Activated CD4-positive, alpha-beta T cell treated with anti-CD3 and anti-CD28 coated beads for 1 hour (primary cell): ENCODE data around the gene ELMOD1.
"Not testable (repeated sequence)": the region's sequence is repeated elsewhere in the genome, so short reads cannot be mapped to it uniquely, and the experiment has no call there.

Experiments used
- DNase-seq: peaks from one replicate; pipeline ENCODE4 v3.0.0-alpha.2; 2020

The ELMOD1 gene

GRCh38 chr11:107590460-107591377 is at the start of gene ELMOD1:
Gene ELMOD1, plus strand, starts transcription at chr11:107591147. Its CDS starts 27,043 bp downstream, at chr11:107618190.
- no peak for DNase-seq

- DNase-seq = no peak
These were observed 45.8 kb upstream of the ELMOD1 start for GRCh38 chr11:107545101-107545514.

GRCh38 chr11:107547961-107548360 is 43.0 kb upstream of the ELMOD1 start:
- DNase-seq = no peak

DNA sequence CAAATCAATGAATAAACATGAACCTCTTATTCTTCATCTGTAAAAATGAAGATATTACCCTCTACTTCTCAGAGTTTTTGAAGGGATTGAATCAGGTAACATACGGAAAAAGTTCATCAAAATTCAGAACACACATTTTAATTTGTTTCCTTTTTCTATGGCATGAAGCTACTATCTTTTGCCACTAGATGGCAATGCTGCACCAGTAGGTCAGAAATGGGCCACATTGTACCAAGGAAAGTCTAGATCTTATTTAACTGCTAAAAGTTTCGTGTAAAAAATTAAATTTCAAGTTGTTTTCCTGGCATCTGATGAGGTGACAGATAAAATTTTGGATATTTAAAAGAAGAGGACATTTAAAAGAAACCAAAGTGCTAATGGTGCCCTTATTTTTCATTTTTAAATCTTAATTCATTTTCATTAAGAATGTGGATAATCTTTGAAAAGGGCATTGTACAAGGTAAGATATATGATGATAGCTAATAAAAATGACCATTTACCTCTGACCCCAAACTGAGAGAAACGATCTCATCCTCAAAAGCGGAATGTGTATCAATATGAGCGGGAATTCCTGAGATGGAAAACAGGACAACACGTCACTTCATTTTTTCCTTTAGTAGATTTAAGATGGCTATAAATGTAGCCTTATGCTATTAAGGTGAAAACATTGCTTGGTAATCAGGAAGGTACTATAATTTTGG is 41.5 kb upstream of the ELMOD1 start:
- no peak for DNase-seq

- DNase-seq = no peak
These were observed 41.0 kb upstream of the ELMOD1 start for GRCh38 chr11:107549954-107550285.

- no peak for DNase-seq
These were observed 40.6 kb upstream of the ELMOD1 start for GRCh38 chr11:107550304-107550703.

DNA sequence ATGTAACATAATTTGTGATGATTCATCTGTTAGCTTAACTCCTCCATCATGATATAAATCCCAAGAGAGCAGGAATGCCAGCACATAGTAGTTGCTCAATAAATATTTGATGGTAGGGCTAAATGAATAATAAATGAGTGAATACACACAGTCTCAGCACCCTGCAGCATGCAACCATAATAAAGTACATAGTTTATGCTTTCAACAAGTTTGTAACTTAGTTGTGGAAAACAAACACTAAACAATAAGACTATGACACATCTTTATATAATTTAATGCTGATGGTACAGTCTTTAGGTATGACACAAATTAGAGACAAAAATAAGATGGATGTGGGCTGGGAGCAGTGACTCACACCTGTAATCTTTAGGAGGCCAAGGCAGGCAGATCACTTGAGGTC is 29.3 kb upstream of the ELMOD1 start:
- no peak for DNase-seq

- DNase-seq = no peak
These were observed 28.2 kb upstream of the ELMOD1 start for GRCh38 chr11:107562647-107563208.

- no peak for DNase-seq
These were observed 27.2 kb upstream of the ELMOD1 start for GRCh38 chr11:107563702-107564101.

GRCh38 chr11:107564877-107565218 is 26.1 kb upstream of the ELMOD1 start:
- DNase-seq = no peak

GRCh38 chr11:107565219-107565937 is 25.6 kb upstream of the ELMOD1 start, which contains the start of gene ALKBH8:
Gene ALKBH8, minus strand, starts transcription at chr11:107565735. Its CDS starts 4,842 bp downstream, at chr11:107560893.
- DNase-seq = peak; percentile 68

- not testable (repeated sequence) for DNase-seq
These were observed 24.9 kb upstream of the ELMOD1 start for GRCh38 chr11:107565955-107566501.

GRCh38 chr11:107566569-107566968 is 24.4 kb upstream of the ELMOD1 start:
- DNase-seq = no peak

GRCh38 chr11:107567739-107568335 is 23.1 kb upstream of the ELMOD1 start:
- DNase-seq = no peak

DNA sequence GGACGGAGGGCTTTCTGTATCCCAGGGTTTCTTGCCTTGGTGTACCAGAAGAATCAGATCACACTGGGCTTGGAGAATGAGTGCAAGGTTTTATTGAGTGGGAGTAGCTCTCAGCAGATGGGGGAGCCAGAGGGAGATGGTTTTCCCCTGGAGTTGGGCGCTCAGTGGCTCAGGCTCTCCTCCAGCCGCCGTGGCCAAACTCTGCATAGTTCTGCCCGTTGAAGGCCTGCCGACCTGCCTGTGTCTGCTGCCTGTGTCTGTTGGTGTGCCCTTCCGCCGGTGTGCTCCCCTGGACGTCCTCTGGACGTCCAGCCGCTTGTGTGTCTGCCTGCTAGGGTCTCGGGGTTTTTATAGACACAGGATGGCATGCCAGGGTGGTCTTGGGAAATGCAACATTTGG is 20.9 kb upstream of the ELMOD1 start:
- no peak for DNase-seq

DNA sequence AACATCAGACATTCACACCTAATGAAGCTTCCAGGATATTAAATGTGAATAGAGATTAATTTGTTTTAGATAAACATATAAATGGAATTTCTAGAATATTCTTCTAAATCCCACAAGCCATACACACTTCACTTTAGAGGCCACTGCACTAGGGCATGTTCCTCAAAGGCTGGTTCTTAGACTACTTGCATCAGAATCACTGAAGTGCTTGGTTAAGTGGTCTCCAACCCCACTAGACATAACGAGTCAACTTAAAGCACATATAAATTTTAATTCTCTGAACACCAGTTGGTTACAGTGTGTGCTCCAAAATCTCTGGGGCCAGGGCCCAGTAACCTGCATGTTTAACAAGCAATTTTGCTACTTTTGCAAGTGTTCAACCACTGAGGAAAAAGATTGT is 17.5 kb upstream of the ELMOD1 start:
- no peak for DNase-seq

DNA sequence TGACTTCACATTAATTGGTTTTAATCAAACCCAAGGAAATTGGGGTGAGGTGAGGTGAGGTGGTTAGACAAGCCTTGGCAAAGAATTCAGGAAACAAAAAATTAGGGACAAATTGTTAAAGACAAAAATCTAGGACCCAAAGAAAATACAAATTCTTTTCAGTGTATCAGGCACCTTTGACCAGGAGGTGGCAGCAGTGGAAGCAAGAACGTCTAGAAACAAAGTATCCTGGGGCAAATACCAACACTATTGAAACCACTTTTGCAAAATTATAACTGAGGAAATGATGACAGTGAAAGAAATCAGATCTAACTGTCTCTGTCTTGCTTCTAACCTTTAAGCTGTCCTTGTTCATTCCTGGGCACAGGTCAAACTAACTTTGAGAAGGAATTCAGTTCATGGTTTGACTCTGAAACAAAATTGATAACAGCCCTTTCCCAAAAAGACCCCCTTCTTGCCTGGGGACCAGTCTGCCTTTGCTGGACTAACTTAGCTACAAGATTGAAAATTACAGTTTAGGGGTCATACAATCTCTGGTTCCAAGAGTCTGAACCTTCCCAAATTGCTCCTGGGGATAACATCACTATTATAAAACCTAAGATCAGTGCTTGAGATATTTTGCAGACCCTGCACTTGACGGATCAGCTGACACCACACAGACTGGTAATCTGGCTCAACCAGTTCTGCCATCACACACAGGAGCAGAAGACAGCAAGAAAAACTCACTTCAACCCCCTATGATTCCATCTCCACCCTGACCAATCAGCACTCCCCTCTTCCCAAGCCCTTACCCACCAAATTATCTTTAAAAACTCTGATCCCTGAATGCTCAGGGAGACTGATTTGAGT is 14.2 kb upstream of the ELMOD1 start:
- DNase-seq = not testable (repeated sequence)

DNA sequence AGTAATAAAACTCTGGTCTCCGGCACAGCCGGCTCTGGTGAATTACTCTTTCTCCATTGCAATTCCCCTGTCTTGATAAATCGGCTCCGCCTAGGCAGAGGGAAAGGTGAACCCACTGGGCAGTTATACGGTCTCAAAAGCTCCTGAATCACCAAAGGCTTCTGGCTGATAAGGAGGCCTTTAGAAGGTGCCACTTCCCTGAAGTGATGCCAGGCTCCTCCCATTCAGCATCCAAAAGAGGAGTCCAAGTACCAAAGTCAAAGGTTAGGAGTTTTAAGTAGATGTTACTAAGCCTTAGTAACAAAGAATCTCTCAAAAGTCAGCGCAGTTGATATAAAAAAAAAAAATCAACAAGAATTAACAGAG is 13.6 kb upstream of the ELMOD1 start:
- DNase-seq = no peak

- not testable (repeated sequence) for DNase-seq
These were observed 11.8 kb upstream of the ELMOD1 start for GRCh38 chr11:107579169-107579568.

DNA sequence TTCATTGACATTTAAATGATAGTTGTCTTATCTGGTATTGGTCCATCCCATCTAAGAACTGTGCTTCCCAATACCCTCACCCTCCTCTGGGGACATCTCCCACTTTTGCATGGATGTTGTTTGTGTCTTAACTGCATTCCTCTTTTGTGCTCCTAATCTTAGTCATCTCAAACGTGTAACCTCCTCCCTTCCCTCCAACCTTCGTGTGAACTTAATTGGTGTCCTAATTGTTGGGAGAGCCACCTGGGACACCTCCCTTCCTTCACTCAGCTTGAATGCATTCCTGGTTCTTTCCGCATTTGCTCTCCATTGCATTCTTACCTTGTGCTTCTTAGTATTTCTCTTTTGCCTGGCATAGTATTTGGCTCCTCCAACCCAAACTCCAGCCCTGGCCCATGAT is 9.8 kb upstream of the ELMOD1 start:
- no peak for DNase-seq

- no peak for DNase-seq
These were observed 7.2 kb upstream of the ELMOD1 start for GRCh38 chr11:107583629-107584195.
